ENCODE data around the gene TBC1D2.

The TBC1D2 gene

DNA sequence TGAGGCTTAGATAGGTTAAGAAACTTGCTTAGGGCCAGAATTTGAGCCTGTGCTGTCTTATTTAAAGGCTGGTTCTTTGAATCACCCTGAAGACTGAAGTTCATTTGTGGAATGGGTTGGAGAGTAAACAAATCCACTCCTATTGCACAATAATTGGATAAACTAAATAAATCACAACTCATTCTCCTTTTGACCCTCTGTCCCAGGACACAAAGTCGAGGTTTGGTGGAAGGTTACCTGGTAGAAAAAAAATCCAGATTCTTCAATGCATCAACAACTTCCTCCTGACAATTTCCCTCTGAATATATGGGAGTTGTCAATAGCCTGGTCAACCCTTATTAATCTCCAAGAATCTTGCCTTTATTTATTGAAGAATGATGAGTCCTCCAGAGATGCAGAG is 28.9 kb downstream of the TBC1D2 start:
- no peak for TF ChIP-seq SPI1 (IDR thresholded peaks at IDR 0.05; ENCODE audit: borderline replicate concordance, low read depth)
- TF ChIP-seq, protein P1, sequence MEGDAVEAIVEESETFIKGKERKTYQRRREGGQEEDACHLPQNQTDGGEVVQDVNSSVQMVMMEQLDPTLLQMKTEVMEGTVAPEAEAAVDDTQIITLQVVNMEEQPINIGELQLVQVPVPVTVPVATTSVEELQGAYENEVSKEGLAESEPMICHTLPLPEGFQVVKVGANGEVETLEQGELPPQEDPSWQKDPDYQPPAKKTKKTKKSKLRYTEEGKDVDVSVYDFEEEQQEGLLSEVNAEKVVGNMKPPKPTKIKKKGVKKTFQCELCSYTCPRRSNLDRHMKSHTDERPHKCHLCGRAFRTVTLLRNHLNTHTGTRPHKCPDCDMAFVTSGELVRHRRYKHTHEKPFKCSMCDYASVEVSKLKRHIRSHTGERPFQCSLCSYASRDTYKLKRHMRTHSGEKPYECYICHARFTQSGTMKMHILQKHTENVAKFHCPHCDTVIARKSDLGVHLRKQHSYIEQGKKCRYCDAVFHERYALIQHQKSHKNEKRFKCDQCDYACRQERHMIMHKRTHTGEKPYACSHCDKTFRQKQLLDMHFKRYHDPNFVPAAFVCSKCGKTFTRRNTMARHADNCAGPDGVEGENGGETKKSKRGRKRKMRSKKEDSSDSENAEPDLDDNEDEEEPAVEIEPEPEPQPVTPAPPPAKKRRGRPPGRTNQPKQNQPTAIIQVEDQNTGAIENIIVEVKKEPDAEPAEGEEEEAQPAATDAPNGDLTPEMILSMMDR (IDR thresholded peaks at IDR 0.05; ENCODE audit: insufficient read depth, low read length): no peak
- TF ChIP-seq REST (IDR thresholded peaks at IDR 0.05; ENCODE audit: insufficient replicate concordance, low read depth): no peak
- no peak for TF ChIP-seq GABPA (IDR thresholded peaks at IDR 0.05; ENCODE audit: low read depth)
- TF ChIP-seq POLR2AphosphoS5 (IDR thresholded peaks at IDR 0.05; ENCODE audit: low read depth): no peak
- Histone ChIP-seq H3K27ac (replicated peaks) (no peak overlapping the region), H3K27me3 (ENCODE audit: insufficient read depth, poor library complexity, severe bottlenecking) (no peaks in the 10 kb centered on the region), H3K4me3 (replicated peaks; ENCODE audit: insufficient read depth, low read length) (no peak overlapping the region)
- no peak for DNase-seq (ENCODE audit: low read depth in 1 of 2, low spot score in 1 of 2)

DNA sequence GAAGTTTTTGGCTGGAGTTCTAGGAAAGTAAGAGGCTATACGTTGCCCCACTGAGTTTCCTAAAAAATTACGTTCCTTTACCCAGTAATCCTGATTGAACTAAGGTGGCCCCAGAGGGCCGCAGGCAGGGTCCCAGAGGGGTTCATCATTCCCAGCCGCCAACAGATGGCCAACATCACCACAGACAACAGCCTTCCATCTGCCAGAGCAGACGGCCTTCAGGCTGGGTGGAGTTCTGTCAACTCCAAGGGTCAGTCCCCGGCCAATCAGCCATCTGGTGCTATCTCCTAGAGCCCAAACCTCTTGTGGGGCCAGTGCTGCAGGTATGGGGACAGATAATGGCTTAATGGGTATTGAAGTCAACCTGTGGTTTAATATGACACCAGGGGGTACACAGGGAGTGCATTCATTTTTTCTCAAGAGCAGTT is 30.4 kb downstream of the TBC1D2 start:
- Histone ChIP-seq H3K27ac (replicated peaks) (no peak overlapping the region), H3K4me3 (replicated peaks; ENCODE audit: insufficient read depth, low read length) (no peak overlapping the region), H3K27me3 (ENCODE audit: insufficient read depth, poor library complexity, severe bottlenecking) (no peaks in the 10 kb centered on the region)
- no peak for DNase-seq (ENCODE audit: low read depth in 1 of 2, low spot score in 1 of 2)
- TF ChIP-seq SPI1 (IDR thresholded peaks at IDR 0.05; ENCODE audit: borderline replicate concordance, low read depth) (no peak), GABPA (IDR thresholded peaks at IDR 0.05; ENCODE audit: low read depth) (no peak), REST (IDR thresholded peaks at IDR 0.05; ENCODE audit: insufficient replicate concordance, low read depth) (no peak), POLR2AphosphoS5 (IDR thresholded peaks at IDR 0.05; ENCODE audit: low read depth) (no peak)
- TF ChIP-seq, protein P1 (IDR thresholded peaks at IDR 0.05; ENCODE audit: insufficient read depth, low read length): no peak

GRCh38 chr9:98222885-98223691 is 32.4 kb downstream of the TBC1D2 start:
- DNase-seq (ENCODE audit: low read depth in 1 of 2, low spot score in 1 of 2): no peak
- TF ChIP-seq, protein P1 (IDR thresholded peaks at IDR 0.05; ENCODE audit: insufficient read depth, low read length): no peak
- TF ChIP-seq POLR2AphosphoS5 (IDR thresholded peaks at IDR 0.05; ENCODE audit: low read depth) (no peak), GABPA (IDR thresholded peaks at IDR 0.05; ENCODE audit: low read depth) (no peak), REST (IDR thresholded peaks at IDR 0.05; ENCODE audit: insufficient replicate concordance, low read depth) (no peak), SPI1 (IDR thresholded peaks at IDR 0.05; ENCODE audit: borderline replicate concordance, low read depth) (no peak)
- Histone ChIP-seq H3K4me3 (replicated peaks; ENCODE audit: insufficient read depth, low read length) (no peak overlapping the region), H3K27me3 (ENCODE audit: insufficient read depth, poor library complexity, severe bottlenecking) (no peaks in the 10 kb centered on the region), H3K27ac (replicated peaks) (no peak overlapping the region)

All from HL-60 (cell line).